OCI-LY1 (cell line): ENCODE measurements around the gene EDEM1.

Experiments
- CTCF ChIP-seq: fragments of 200-600 bp; sonication (generic), shearing (Covaris generic); IDR thresholded peaks from 2 replicates; pipeline ENCODE4 v1.5.1; 2017; ENCODE audit warnings: mild to moderate bottlenecking, antibody characterized with exemption, low read length, moderate library complexity, mixed read lengths
- EZH2 ChIP-seq: fragments of 200-600 bp; sonication (generic), shearing (Covaris generic); IDR thresholded peaks from 2 replicates; pipeline ENCODE4 v1.8.0; 2017; ENCODE audit warnings: borderline replicate concordance, mixed run types, mild to moderate bottlenecking, antibody characterized with exemption, low read length, moderate library complexity, mixed read lengths

- TF ChIP-seq CTCF (no peak), EZH2 (no peak)
Measured at GRCh38 chr3:5185093-5185673, 2.3 kb upstream of the EDEM1 start.
